Body of pancreas (tissue), 4 donors: ENCODE results near the gene MOV10L1.

Source experiments
- CTCF ChIP-seq, 7 experiments: fragments of 450-650 bp in 4 of 7; fragments of 200-600 bp in 3 of 7; sonication (generic) in 3 of 7; IDR thresholded peaks; one replicate each; pipeline ENCODE4 v1.5.1; 2016 to 2019; ENCODE audit warnings: antibody characterized with exemption in 7 of 7
- POLR2A ChIP-seq, 3 donors: fragments of 450-650 bp; IDR thresholded peaks; one replicate each; pipeline ENCODE4 v1.6.1; 2016; ENCODE audit warnings: antibody characterized with exemption in 3 of 3, mild to moderate bottlenecking in 2 of 3

DNA sequence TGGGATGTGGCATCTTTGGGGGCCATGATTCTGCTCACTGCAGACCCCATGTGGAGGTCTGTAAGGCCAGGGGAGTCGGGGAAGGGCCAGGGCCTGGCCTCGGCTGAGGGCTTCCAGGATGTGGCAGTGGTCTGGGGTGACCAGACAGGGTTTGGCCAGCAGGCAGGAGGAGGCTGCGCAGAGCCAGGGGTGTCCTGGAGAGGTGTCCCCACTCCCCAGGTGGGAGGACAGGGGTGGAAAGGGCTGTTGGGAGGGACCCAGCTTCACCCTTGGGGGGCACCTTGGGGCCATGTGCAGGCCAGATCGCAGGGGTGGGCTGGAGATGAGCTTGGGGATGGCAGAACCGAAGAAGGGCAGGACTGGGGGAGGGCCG, 84.2 kb downstream of the MOV10L1 start:
- TF ChIP-seq CTCF (IDR thresholded peaks at IDR 0.05) (no peak), POLR2A (IDR thresholded peaks at IDR 0.05) (no peak)
